Neural crest cell (in vitro differentiated cells): ENCODE data around the gene LDAH. TPM values are rescaled to one million over a fixed set of nuclear protein-coding genes. Genes with fewer than 3 reads are reported as not detected.

Experiments
- DNase-seq: peaks from one replicate; pipeline ENCODE4 v3.0.0; 2021; ENCODE audit warnings: low read depth, mixed read lengths, low spot score
- H3K27ac Mint-ChIP-seq: one replicate; pipeline ENCODE4 v1.8.0; 2021; ENCODE audit warnings: mild to moderate bottlenecking, mixed read lengths; ENCODE audit not compliant: unreplicated experiment
- H3K27me3 Mint-ChIP-seq: 2 replicates; pipeline ENCODE4 v1.8.0; 2021; ENCODE audit warnings: low read depth, mild to moderate bottlenecking, mixed read lengths
- H3K36me3 Mint-ChIP-seq: 2 replicates; pipeline ENCODE4 v1.8.0; 2021; ENCODE audit warnings: low read depth, mild to moderate bottlenecking, mixed read lengths
- H3K4me1 Mint-ChIP-seq: 2 replicates; pipeline ENCODE4 v1.8.0; 2021; ENCODE audit warnings: mixed read lengths
- H3K4me3 Mint-ChIP-seq: one replicate; pipeline ENCODE4 v1.8.0; 2021; ENCODE audit warnings: mild to moderate bottlenecking, mixed read lengths
- H3K9me3 Mint-ChIP-seq: 2 replicates; pipeline ENCODE4 v1.8.0; 2021; ENCODE audit warnings: mixed read lengths
- CTCF ChIP-seq: fragments of 200-600 bp; sonication (generic); conservative IDR thresholded peaks from 2 replicates; pipeline ENCODE4 v1.5.0; 2021; ENCODE audit warnings: antibody characterized with exemption, mild to moderate bottlenecking
- total RNA-seq: library from RNA; stranded (reverse); gene quantifications from 2 replicates; pipeline ENCODE4 v1.2.1, GENCODE V29; 2021

Gene LDAH
- total RNA-seq, 1 donor from 2014 or later = 49.7 TPM

GRCh38 chr2:20647211-20647610, 175.7 kb downstream of the LDAH start:
- TF ChIP-seq CTCF = no peak
- no peak for DNase-seq
- Mint-ChIP-seq H3K4me1 (peaks cover 35% of the 10 kb centered on the region), H3K4me3 (no peak overlapping the region), H3K27me3 (no peaks in the 10 kb centered on the region), H3K36me3 (no peaks in the 10 kb centered on the region), H3K27ac (no peak overlapping the region), H3K9me3 (no peaks in the 10 kb centered on the region)

GRCh38 chr2:20646446-20646845, 176.5 kb downstream of the LDAH start:
- H3K4me3 Mint-ChIP-seq = no peak overlapping the region
- H3K36me3 Mint-ChIP-seq = no peaks in the 10 kb centered on the region
- DNase-seq = no peak
- no peak for TF ChIP-seq CTCF
- H3K27me3 Mint-ChIP-seq = no peaks in the 10 kb centered on the region
- peaks cover 34% of the 10 kb centered on the region for H3K4me1 Mint-ChIP-seq
- H3K27ac Mint-ChIP-seq = peak overlapping the region; percentile 54
- H3K9me3 Mint-ChIP-seq = no peaks in the 10 kb centered on the region

GRCh38 chr2:20645761-20646160, 177.1 kb downstream of the LDAH start:
- Mint-ChIP-seq H3K4me3 (no peak overlapping the region), H3K27ac (no peak overlapping the region), H3K9me3 (no peaks in the 10 kb centered on the region), H3K36me3 (no peaks in the 10 kb centered on the region), H3K27me3 (no peaks in the 10 kb centered on the region), H3K4me1 (peaks cover 31% of the 10 kb centered on the region)
- TF ChIP-seq CTCF = no peak
- no peak for DNase-seq

- no peak for DNase-seq
- Mint-ChIP-seq H3K9me3 (no peaks in the 10 kb centered on the region), H3K4me1 (peaks cover 28% of the 10 kb centered on the region), H3K27ac (no peak overlapping the region), H3K4me3 (no peak overlapping the region), H3K27me3 (no peaks in the 10 kb centered on the region), H3K36me3 (no peaks in the 10 kb centered on the region)
- TF ChIP-seq CTCF = no peak
Observed at GRCh38 chr2:20645301-20645701, 177.6 kb downstream of the LDAH start.

GRCh38 chr2:20643826-20644225, 179.1 kb downstream of the LDAH start:
- Mint-ChIP-seq H3K4me3 (no peak overlapping the region), H3K9me3 (no peaks in the 10 kb centered on the region), H3K4me1 (peaks cover 17% of the 10 kb centered on the region), H3K36me3 (no peaks in the 10 kb centered on the region), H3K27ac (no peak overlapping the region), H3K27me3 (no peaks in the 10 kb centered on the region)
- no peak for TF ChIP-seq CTCF
- DNase-seq = no peak

- no peak for DNase-seq
- Mint-ChIP-seq H3K4me1 (peaks cover 9% of the 10 kb centered on the region), H3K27me3 (no peaks in the 10 kb centered on the region), H3K4me3 (no peak overlapping the region), H3K27ac (no peak overlapping the region), H3K9me3 (no peaks in the 10 kb centered on the region), H3K36me3 (no peaks in the 10 kb centered on the region)
- no peak for TF ChIP-seq CTCF
Observed at GRCh38 chr2:20643060-20643459, 179.8 kb downstream of the LDAH start.
